ENCODE data around the gene GASK1B.
A peak's percentile ranks its signal among the peaks of the same experiment; 100 is the strongest.

Gene GASK1B

DNA sequence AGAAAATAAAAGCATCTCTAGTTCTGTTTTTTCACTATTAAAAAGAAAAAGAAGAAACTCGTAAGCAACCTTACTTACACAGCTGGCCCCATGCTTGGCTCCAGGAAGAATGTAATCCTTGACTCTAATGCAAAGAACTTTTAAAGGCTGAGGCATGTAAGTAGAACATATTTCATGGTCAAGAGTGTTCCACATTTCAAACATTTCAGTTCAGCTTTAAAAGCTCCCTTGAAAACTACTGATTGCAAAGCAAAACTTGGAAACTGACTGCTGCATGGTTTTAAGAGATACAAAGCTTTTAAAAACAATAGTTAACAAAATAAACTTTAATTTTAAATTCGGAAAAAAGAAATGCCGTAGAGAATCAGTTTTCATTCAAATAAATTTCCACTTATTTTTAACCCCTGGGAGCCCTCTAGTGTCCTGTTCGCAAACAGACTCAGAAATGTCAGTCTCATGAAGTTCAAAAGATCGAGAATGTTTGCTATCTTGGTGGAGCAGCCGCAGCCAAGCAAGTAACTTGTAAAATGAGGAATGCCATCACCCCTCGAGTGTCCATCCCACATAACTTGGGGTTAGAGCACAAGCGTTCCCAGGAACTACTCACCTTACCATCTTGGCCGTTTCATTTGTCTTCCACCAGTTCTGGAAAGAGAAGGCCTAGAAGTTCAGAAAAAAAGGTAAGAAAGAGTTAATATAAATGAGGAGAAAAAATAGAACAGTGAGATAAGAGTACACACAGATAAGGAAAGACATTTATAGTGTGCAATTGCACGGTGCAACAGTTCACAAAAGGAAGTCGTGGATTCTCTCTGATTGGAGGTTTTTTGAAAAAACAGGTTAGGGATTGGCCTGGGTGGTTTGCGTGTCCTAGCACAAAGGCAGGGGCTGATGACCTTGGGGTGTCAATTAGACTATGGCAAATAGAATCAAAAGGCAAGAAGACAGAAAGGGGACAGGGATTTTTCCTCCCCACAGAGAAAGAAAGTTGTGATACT, at the start of gene GASK1B:
TSS of gene GASK1B (minus strand) at position 765 of the 998 bp plus-strand sequence. CDS start 1,650 bp downstream, outside the sequence.
- TF ChIP-seq Cebpa-rat (IDR thresholded peaks at IDR 0.05): no peak
- no peak within 1 kb of the TSS for H3K4me3 ChIP-seq
- H3K27ac ChIP-seq: no peak within 1 kb of the TSS
- peaks cover 10% of the 10 kb centered on the region for H3K4me1 ChIP-seq
- H3K9me3 ChIP-seq: no peaks in the 10 kb centered on the region
- peak within 1 kb of the TSS; percentile 41 for H3K4me2 ChIP-seq
- no peak within 1 kb of the TSS for H3K9ac ChIP-seq
- H4K20me1 ChIP-seq: no peaks in the 10 kb centered on the region
- no peaks in the 10 kb centered on the region for H3K27me3 ChIP-seq
- no peaks in the 10 kb centered on the region for H3K36me3 ChIP-seq

DNA sequence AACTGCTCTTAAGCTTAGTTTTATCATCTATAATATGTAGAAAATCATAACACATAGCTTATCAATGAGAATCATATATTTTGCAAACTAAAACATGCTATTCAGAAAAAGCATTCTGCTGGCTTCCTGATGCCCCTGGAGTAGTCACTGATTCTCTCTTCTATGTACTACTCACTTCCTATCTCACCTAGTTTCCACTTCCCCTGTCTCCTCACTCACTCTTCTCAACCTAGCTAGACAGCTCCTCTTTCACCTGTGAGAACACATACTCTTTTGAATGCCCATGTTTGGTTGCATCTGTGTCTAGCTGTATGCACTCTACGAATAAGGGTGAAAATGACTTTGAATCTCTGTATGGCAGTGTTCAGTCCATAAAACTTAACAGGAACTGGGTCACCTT, 46.8 kb upstream of the GASK1B start:
- Histone ChIP-seq H3K9ac (no peak overlapping the region), H3K4me2 (no peak overlapping the region), H3K4me1 (no peaks in the 10 kb centered on the region), H3K4me3 (no peak overlapping the region), H3K27me3 (no peaks in the 10 kb centered on the region), H3K9me3 (no peaks in the 10 kb centered on the region), H4K20me1 (no peaks in the 10 kb centered on the region), H3K27ac (no peak overlapping the region), H3K36me3 (no peaks in the 10 kb centered on the region)
- no peak for TF ChIP-seq Cebpa-rat (IDR thresholded peaks at IDR 0.05)

DNA sequence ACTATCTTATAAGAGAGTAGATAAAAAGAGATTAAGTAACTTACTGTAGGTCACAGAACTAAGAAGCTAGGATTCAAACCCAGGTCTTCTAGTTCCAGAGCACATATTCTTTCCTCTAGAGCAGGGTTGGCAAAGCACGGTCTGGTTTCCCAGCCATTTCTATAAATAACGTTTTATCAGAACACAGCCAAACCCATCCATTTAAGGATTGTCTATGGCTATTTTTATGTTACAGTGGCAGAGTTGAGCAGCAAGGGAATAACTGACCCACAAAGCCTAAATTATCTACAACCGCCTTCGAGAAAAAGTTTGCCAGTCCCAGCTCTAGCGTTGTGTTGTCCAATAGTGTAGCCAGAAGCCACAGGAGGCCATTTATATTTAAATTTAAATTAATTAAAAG, 44.9 kb upstream of the GASK1B start:
- H3K27ac ChIP-seq: no peak overlapping the region
- H3K4me2 ChIP-seq: no peak overlapping the region
- no peak for TF ChIP-seq Cebpa-rat (IDR thresholded peaks at IDR 0.05)
- no peaks in the 10 kb centered on the region for H4K20me1 ChIP-seq
- H3K9me3 ChIP-seq: no peaks in the 10 kb centered on the region
- no peaks in the 10 kb centered on the region for H3K4me1 ChIP-seq
- H3K36me3 ChIP-seq: no peaks in the 10 kb centered on the region
- H3K27me3 ChIP-seq: no peaks in the 10 kb centered on the region
- H3K9ac ChIP-seq: no peak overlapping the region
- H3K4me3 ChIP-seq: no peak overlapping the region

DNA sequence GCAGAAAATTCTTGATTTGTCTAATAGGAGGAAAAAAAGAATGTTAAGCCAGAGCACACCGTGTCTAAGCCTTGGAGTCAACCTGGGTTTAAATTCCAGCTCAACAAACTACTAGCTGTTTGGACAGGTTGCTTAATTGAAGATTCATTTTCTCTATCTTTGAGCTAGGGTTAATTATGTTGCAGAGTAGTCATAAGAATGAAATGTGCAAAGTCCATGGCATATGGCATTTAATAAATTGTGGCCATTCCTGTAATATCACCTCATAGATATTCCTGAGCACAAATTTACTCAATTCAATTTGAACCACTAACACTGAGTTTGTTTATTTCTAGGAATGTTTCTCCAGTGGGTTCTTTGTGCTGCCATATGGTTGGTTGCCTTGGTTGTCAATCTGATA, 42.0 kb upstream of the GASK1B start:
- no peaks in the 10 kb centered on the region for H3K4me1 ChIP-seq
- H3K27me3 ChIP-seq: no peaks in the 10 kb centered on the region
- no peak for TF ChIP-seq Cebpa-rat (IDR thresholded peaks at IDR 0.05)
- no peaks in the 10 kb centered on the region for H3K36me3 ChIP-seq
- no peaks in the 10 kb centered on the region for H4K20me1 ChIP-seq
- H3K4me3 ChIP-seq: no peak overlapping the region
- peaks cover 5% of the 10 kb centered on the region; the same call in 1 of the 2 replicates for H3K9me3 ChIP-seq
- no peak overlapping the region for H3K27ac ChIP-seq
- no peak overlapping the region for H3K4me2 ChIP-seq
- H3K9ac ChIP-seq: no peak overlapping the region

DNA sequence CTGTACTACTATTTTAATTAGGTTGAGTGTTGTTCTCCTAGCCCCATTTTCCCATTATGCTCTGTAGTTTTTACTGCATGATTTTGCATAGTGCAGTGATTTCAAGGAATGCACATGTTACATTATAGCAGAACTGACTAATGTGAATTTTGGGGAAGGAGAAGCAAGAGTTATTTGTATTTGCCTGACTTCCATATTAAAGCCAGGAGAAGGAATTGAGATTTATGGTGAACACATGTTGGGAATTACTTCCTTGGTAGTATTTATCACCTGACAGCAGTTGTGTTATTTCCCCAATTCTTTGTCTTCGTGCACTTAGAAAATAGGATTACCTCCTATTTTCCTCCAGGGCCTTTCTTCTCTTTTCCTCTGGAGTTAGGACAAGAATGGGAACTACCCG, 40.6 kb upstream of the GASK1B start:
- Histone ChIP-seq H4K20me1 (no peaks in the 10 kb centered on the region), H3K4me2 (no peak overlapping the region), H3K9me3 (peaks cover 5% of the 10 kb centered on the region; the same call in 1 of the 2 replicates), H3K4me1 (peaks cover 10% of the 10 kb centered on the region), H3K9ac (no peak overlapping the region), H3K36me3 (no peaks in the 10 kb centered on the region), H3K27me3 (no peaks in the 10 kb centered on the region), H3K4me3 (no peak overlapping the region), H3K27ac (no peak overlapping the region)
- no peak for TF ChIP-seq Cebpa-rat (IDR thresholded peaks at IDR 0.05)

DNA sequence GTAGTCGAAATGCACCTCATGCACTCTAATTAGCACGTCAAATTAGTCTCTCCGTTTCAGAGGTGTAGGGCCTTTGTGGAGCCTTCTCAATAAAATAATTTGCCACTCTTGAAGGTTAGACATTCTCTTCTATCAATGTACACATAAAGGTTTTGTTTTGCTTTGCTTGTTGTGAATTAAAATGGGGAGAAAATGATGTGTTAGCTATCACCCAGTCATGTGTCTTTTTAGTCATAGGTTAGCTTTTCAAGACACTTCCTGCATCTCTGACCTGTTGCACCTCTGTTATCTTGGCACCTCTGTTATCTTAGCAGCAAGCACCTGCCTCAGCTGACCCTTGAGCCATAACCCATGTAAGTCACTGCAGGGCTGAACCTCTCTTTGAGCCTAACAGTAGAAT, 38.4 kb upstream of the GASK1B start:
- no peaks in the 10 kb centered on the region for H3K36me3 ChIP-seq
- H3K9ac ChIP-seq: no peak overlapping the region
- no peak overlapping the region for H3K4me2 ChIP-seq
- H3K27ac ChIP-seq: no peak overlapping the region
- no peaks in the 10 kb centered on the region for H3K27me3 ChIP-seq
- H3K4me1 ChIP-seq: peaks cover 10% of the 10 kb centered on the region
- no peaks in the 10 kb centered on the region for H4K20me1 ChIP-seq
- TF ChIP-seq Cebpa-rat (IDR thresholded peaks at IDR 0.05): no peak
- no peak overlapping the region for H3K4me3 ChIP-seq
- peaks cover 5% of the 10 kb centered on the region; the same call in 1 of the 2 replicates for H3K9me3 ChIP-seq

DNA sequence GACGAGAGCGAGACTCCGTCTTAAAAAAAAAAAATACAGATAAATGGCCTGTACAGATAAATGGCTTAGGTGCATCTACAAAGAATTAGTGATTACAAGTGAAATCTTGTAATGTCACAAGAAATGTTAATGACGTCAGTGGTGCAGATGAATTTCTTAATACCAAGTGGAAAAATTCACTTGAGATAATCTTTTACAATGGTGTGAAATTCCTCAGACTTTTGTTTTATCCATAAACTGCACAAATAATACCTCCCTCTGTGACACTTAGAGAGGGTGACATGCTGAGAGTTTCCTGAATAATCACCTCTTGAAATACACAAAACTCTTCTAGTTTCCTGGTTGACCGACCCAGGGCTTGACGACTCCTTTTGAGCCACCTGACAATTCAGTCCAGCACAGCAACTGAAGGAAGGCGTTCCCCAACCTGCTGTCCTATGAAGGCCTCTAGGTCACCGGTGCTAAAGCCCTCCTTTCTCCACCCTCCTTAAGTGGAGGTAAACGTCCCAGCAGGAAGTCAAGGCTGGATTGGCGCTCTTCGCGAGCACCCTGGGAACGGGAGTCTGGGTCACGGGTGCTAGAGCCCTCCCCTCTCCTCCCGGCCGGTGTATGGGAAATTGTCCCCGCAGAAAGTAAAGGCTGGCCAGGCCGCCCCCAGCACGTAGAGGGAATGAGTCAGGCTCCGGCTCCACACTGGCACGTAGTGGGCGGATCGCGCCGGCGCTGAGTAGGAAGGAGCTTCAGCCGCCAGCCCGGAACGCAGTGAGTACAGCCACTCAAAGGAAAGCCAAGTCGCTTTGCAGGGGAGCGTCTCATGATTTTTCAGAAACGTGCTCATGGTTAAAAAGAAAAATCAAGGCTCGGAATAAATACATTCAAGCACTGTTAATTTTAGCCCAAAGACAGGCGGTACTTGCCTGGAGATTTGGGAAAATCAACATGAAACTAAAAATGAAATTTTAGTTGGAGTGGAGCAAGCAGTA, 37.3 kb upstream of the GASK1B start, which contains the start of gene TMEM144:
TSS of gene TMEM144 (plus strand) at position 662 of the 983 bp plus-strand sequence. CDS start 2,182 bp downstream, outside the sequence.
- Histone ChIP-seq H3K9me3 (peaks cover 5% of the 10 kb centered on the region), H3K9ac (no peak within 1 kb of the TSS), H3K4me1 (peaks cover 10% of the 10 kb centered on the region), H3K27me3 (no peaks in the 10 kb centered on the region), H3K4me3 (no peak within 1 kb of the TSS), H3K36me3 (no peaks in the 10 kb centered on the region), H3K27ac (no peak within 1 kb of the TSS), H3K4me2 (no peak within 1 kb of the TSS), H4K20me1 (no peaks in the 10 kb centered on the region)
- TF ChIP-seq Cebpa-rat (IDR thresholded peaks at IDR 0.05): no peak

DNA sequence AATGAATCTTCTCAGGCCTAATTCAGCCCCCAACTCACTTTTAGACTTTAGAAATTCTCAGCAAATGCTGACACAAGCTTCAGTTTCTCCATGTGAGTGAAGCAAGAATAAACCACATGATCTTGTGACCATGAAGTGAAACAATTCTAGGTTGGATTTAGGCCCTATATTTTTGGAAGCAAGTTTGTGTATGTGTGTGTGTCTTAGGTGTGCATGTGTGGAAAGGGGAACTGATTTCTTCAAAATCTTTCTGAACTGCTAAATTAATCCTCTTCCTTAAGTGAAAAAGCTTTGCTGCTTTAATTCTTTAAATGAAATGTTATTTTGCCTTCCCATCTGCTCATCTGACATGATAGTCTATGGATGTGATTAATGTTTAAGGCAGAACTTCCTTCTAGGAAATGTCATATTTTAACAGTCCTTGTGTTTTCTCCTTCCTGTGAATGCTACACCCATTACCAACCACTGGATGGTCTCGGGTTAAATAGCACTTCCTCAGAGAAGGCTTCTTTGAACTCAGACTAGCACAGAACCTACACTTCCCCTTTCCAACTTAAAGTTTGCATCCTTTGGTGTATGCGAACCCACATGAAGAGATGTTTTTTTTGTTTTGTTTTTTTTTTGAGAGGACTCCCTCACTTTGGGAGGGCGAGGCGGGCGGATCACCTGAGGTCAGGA, 36.3 kb upstream of the GASK1B start:
- H3K4me1 ChIP-seq: peaks cover 10% of the 10 kb centered on the region
- peaks cover 5% of the 10 kb centered on the region for H3K9me3 ChIP-seq
- H3K27me3 ChIP-seq: no peaks in the 10 kb centered on the region
- H3K9ac ChIP-seq: no peak overlapping the region
- H3K27ac ChIP-seq: no peak overlapping the region
- H3K4me2 ChIP-seq: no peak overlapping the region
- no peaks in the 10 kb centered on the region for H3K36me3 ChIP-seq
- no peaks in the 10 kb centered on the region for H4K20me1 ChIP-seq
- no peak for TF ChIP-seq Cebpa-rat (IDR thresholded peaks at IDR 0.05)
- no peak overlapping the region for H3K4me3 ChIP-seq

DNA sequence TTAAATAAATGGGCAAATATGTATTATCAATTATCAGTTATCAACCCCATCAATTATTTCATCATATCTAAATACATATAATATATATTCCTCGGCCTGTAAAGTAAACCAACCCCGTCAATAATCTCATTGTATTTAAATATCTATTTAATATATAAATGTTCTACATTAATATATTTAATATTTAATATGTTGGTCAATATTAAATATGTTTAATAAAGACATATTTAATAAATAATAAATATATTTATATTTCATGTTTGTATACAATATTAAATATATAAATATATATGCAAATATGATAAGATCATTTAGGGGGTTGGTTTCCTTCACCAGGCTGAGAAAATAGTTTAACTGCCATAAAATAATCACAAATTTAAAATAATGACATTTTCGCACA, 31.1 kb upstream of the GASK1B start:
- Histone ChIP-seq H3K4me1 (peaks cover 2% of the 10 kb centered on the region), H3K4me3 (no peak overlapping the region), H3K4me2 (no peak overlapping the region), H3K36me3 (no peaks in the 10 kb centered on the region), H3K9ac (no peak overlapping the region), H4K20me1 (no peaks in the 10 kb centered on the region), H3K27me3 (no peaks in the 10 kb centered on the region), H3K9me3 (no peaks in the 10 kb centered on the region; the same call in 1 of the 2 replicates), H3K27ac (no peak overlapping the region)
- TF ChIP-seq Cebpa-rat (IDR thresholded peaks at IDR 0.05): no peak
